GM18867 (cell line): ENCODE measurements around the gene DMRTC1B.
"Not testable (repeated sequence)": the region's sequence is repeated elsewhere in the genome, so short reads cannot be mapped to it uniquely, and the experiment has no call there.

Experiments used
- ATAC-seq: cut with Tn5 transposase; IDR thresholded peaks from one replicate; pipeline ENCODE4 v1.9.1; 2021; ENCODE audit warnings: mild to moderate bottlenecking, moderate library complexity; ENCODE audit not compliant: unreplicated experiment

Gene DMRTC1B

GRCh38 chrX:72776653-72777466, at the start of gene DMRTC1B:
Gene DMRTC1B, plus strand, starts transcription at chrX:72776890. Its CDS starts 68,246 bp downstream, at chrX:72845136.
- ATAC-seq: peak; percentile 87

- no peak for ATAC-seq
Measured at GRCh38 chrX:72727846-72728245, 48.8 kb upstream of the DMRTC1B start.

- ATAC-seq: not testable (repeated sequence)
Measured at GRCh38 chrX:72733636-72734035, 43.1 kb upstream of the DMRTC1B start.

- no peak for ATAC-seq
Measured at GRCh38 chrX:72735561-72735960, 41.1 kb upstream of the DMRTC1B start.

GRCh38 chrX:72745546-72745945, 31.1 kb upstream of the DMRTC1B start:
- ATAC-seq: not testable (repeated sequence)

- not testable (repeated sequence) for ATAC-seq
Measured at GRCh38 chrX:72748545-72748944, 28.1 kb upstream of the DMRTC1B start.

GRCh38 chrX:72760454-72760853, 16.2 kb upstream of the DMRTC1B start:
- ATAC-seq: not testable (repeated sequence)

- peak; percentile 79 for ATAC-seq
Measured at GRCh38 chrX:72777467-72777790, 739 bp downstream of the DMRTC1B start.

- not testable (repeated sequence) for ATAC-seq
Measured at GRCh38 chrX:72778146-72778545, 1.5 kb downstream of the DMRTC1B start.

GRCh38 chrX:72782560-72782959, 5.9 kb downstream of the DMRTC1B start, which contains the start of gene FAM236B:
Gene FAM236B, minus strand, starts transcription at chrX:72782660. Its CDS starts 100 bp downstream, at chrX:72782560.
- not testable (repeated sequence) for ATAC-seq

GRCh38 chrX:72783365-72783936, 6.8 kb downstream of the DMRTC1B start:
- ATAC-seq: not testable (repeated sequence)

- not testable (repeated sequence) for ATAC-seq
Measured at GRCh38 chrX:72783964-72784363, 7.3 kb downstream of the DMRTC1B start.

GRCh38 chrX:72788142-72788541, 11.5 kb downstream of the DMRTC1B start:
- peak; percentile 42 for ATAC-seq

GRCh38 chrX:72790390-72790789, 13.7 kb downstream of the DMRTC1B start:
- ATAC-seq: not testable (repeated sequence)

- not testable (repeated sequence) for ATAC-seq
Measured at GRCh38 chrX:72808110-72808509, 31.4 kb downstream of the DMRTC1B start, which contains the start of gene FAM236D. Gene FAM236D, minus strand, starts transcription at chrX:72808210. Its CDS starts 100 bp downstream, at chrX:72808110.

GRCh38 chrX:72830701-72831100, 54.0 kb downstream of the DMRTC1B start:
- ATAC-seq: not testable (repeated sequence)

GRCh38 chrX:72837532-72837931, 60.8 kb downstream of the DMRTC1B start:
- ATAC-seq: not testable (repeated sequence)

- ATAC-seq: not testable (repeated sequence)
Measured at GRCh38 chrX:72882898-72883297, 106.2 kb downstream of the DMRTC1B start.

GRCh38 chrX:72889740-72890139, 113.0 kb downstream of the DMRTC1B start:
- not testable (repeated sequence) for ATAC-seq
